ENCODE results near the gene UROC1.

UROC1 gene

GRCh38 chr3:126456766-126457388 is 60.7 kb downstream of the UROC1 start:
- DNase-seq, result no peak

- DNase-seq, result no peak
These were observed 61.4 kb downstream of the UROC1 start for GRCh38 chr3:126456211-126456610.

GRCh38 chr3:126454437-126455198 is 63.0 kb downstream of the UROC1 start:
- DNase-seq, result no peak

- DNase-seq, result no peak
These were observed 63.5 kb downstream of the UROC1 start for GRCh38 chr3:126454025-126454424.

GRCh38 chr3:126452213-126452612 is 65.4 kb downstream of the UROC1 start:
- no peak for DNase-seq

- no peak for DNase-seq
These were observed 66.1 kb downstream of the UROC1 start for GRCh38 chr3:126451511-126451910.

GRCh38 chr3:126450744-126451143 is 66.8 kb downstream of the UROC1 start:
- DNase-seq, result no peak

- DNase-seq, result no peak
These were observed 67.4 kb downstream of the UROC1 start for GRCh38 chr3:126450219-126450618.

- DNase-seq, result no peak
These were observed 67.9 kb downstream of the UROC1 start for GRCh38 chr3:126449621-126450051.

GRCh38 chr3:126448893-126449180 is 68.7 kb downstream of the UROC1 start:
- no peak for DNase-seq

- no peak for DNase-seq
These were observed 69.3 kb downstream of the UROC1 start for GRCh38 chr3:126448136-126448892.

- DNase-seq, result no peak
These were observed 70.0 kb downstream of the UROC1 start for GRCh38 chr3:126447456-126448106.

GRCh38 chr3:126446791-126447190 is 70.8 kb downstream of the UROC1 start:
- no peak for DNase-seq

GRCh38 chr3:126446301-126446700 is 71.3 kb downstream of the UROC1 start:
- DNase-seq, result no peak

GRCh38 chr3:126445506-126445905 is 72.1 kb downstream of the UROC1 start:
- DNase-seq, result no peak

GRCh38 chr3:126442856-126443242 is 74.7 kb downstream of the UROC1 start:
- no peak for DNase-seq

- no peak for DNase-seq
These were observed 75.3 kb downstream of the UROC1 start for GRCh38 chr3:126442094-126442855.

GRCh38 chr3:126441256-126441880 is 76.2 kb downstream of the UROC1 start:
- no peak for DNase-seq

GRCh38 chr3:126440709-126440995 is 76.9 kb downstream of the UROC1 start:
- no peak for DNase-seq

- DNase-seq, result no peak
These were observed 77.4 kb downstream of the UROC1 start for GRCh38 chr3:126439968-126440708.

GRCh38 chr3:126439346-126439967 is 78.1 kb downstream of the UROC1 start:
- no peak for DNase-seq

All from stimulated activated naive CD4-positive, alpha-beta T cell (primary cell).